Measurements from ENCODE around the gene PSORS1C2. TPM values are rescaled to one million over a fixed set of nuclear protein-coding genes. Genes with fewer than 3 reads are reported as not detected.
"Not testable (repeated sequence)": the region's sequence is repeated elsewhere in the genome, so short reads cannot be mapped to it uniquely, and the experiment has no call there.

Gene PSORS1C2
- total RNA-seq, 1 experiment from 2014 or later: not detected

DNA sequence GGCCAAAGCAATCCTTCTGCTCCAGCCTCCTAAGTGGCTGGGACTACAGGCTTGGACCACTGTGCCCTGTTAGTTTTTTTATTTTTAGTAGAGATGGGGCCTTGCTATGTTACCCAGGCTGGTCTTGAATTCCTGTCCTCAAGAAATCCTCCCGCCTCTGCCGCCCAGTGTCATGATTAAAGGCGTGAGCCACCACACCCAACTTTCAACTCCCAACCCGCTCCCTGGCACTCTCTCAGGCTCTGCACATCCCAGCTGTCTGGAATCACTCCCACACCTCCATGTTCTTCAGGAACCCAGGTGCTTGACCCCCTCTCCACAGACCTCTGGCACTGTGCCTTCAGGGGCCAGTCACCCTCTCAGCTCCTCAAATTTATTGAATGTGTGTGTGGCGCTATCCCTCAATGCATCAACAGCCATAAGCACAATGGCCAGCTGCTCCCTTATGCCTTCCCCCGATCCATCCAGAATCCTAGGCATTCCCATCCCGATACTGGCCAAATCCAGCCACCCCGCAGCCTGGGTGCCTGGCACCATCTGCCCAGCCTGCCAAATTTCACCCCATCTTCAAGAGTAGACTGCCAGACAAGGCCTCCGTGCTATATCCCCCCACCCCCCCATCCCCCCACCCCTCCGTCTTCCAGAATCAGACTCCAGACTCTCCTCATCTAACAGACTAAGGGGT lies 32.3 kb upstream of the PSORS1C2 start:
- Histone ChIP-seq H3K9me3 (ENCODE audit: insufficient read depth, low read depth) (no peaks in the 10 kb centered on the region), H3K36me3 (ENCODE audit: low read depth) (no peaks in the 10 kb centered on the region), H3K9me2 (ENCODE audit: insufficient read depth) (no peaks in the 10 kb centered on the region), H3K79me2 (ENCODE audit: low read depth) (no peaks in the 10 kb centered on the region), H3K27ac (no peak overlapping the region), H2AFZ (no peak overlapping the region), H4K20me1 (ENCODE audit: insufficient read depth) (no peaks in the 10 kb centered on the region), H3F3A (ENCODE audit: insufficient read depth, low read depth) (peaks cover 18% of the 10 kb centered on the region; the same call in 1 of the 2 replicates), H3K4me1 (replicated peaks; ENCODE audit: insufficient read depth) (peaks cover 19% of the 10 kb centered on the region), H3K4me2 (no peak overlapping the region), H3K27me3 (ENCODE audit: insufficient read depth, low read depth) (no peaks in the 10 kb centered on the region), H3K4me3 (no peak overlapping the region)
- intact Hi-C loops (cut with micrococcal nuclease; ENCODE audit: unreplicated experiment): no loop called here
- BruUV-seq (replicated peaks): no TSS peak
- ChIA-PET CTCF (no interaction called here), POLR2A (ENCODE audit: unreplicated experiment) (no interaction called here)
- TF ChIP-seq, protein P1, sequence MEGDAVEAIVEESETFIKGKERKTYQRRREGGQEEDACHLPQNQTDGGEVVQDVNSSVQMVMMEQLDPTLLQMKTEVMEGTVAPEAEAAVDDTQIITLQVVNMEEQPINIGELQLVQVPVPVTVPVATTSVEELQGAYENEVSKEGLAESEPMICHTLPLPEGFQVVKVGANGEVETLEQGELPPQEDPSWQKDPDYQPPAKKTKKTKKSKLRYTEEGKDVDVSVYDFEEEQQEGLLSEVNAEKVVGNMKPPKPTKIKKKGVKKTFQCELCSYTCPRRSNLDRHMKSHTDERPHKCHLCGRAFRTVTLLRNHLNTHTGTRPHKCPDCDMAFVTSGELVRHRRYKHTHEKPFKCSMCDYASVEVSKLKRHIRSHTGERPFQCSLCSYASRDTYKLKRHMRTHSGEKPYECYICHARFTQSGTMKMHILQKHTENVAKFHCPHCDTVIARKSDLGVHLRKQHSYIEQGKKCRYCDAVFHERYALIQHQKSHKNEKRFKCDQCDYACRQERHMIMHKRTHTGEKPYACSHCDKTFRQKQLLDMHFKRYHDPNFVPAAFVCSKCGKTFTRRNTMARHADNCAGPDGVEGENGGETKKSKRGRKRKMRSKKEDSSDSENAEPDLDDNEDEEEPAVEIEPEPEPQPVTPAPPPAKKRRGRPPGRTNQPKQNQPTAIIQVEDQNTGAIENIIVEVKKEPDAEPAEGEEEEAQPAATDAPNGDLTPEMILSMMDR (conservative IDR thresholded peaks at IDR 0.05): no peak
- TF ChIP-seq EZH2 (IDR thresholded peaks at IDR 0.05; ENCODE audit: low read depth): no peak
- DNase-seq: no peak

DNA sequence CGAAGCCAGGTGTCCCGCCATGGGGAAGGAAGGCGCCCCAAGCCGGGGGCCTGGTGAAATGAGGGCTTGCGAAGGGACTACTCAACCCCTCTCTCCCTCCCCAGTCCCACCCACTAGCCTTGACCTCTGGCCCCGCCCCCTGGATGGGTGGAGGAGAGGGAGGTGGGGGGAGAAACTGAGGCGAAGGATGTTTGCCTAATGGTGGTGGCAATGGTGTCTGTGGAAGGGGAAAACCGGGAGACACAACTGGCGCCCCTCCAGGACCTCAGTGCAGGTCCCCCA lies 31.7 kb upstream of the PSORS1C2 start, which contains the start of gene POU5F1:
TSS of gene POU5F1 (minus strand) at position 83 of the 282 bp plus-strand sequence. CDS start at position 21, 62 bp downstream.
- no peaks in the 10 kb centered on the region for H3K27me3 ChIP-seq (ENCODE audit: insufficient read depth, low read depth)
- intact Hi-C loops (cut with micrococcal nuclease; ENCODE audit: unreplicated experiment): no loop called here
- H3K27ac ChIP-seq: no peak within 1 kb of the TSS
- no peaks in the 10 kb centered on the region for H3K36me3 ChIP-seq (ENCODE audit: low read depth)
- peak within 1 kb of the TSS; percentile 24 for H3K4me2 ChIP-seq
- BruUV-seq (replicated peaks): no TSS peak
- no peaks in the 10 kb centered on the region for H3K79me2 ChIP-seq (ENCODE audit: low read depth)
- no peaks in the 10 kb centered on the region for H3K9me3 ChIP-seq (ENCODE audit: insufficient read depth, low read depth)
- ChIA-PET CTCF (no interaction called here), POLR2A (ENCODE audit: unreplicated experiment) (no interaction called here)
- TF ChIP-seq, protein P1 (conservative IDR thresholded peaks at IDR 0.05): no peak
- TF ChIP-seq EZH2 (IDR thresholded peaks at IDR 0.05; ENCODE audit: low read depth): no peak
- no peaks in the 10 kb centered on the region for H3K9me2 ChIP-seq (ENCODE audit: insufficient read depth)
- H3F3A ChIP-seq (ENCODE audit: insufficient read depth, low read depth): peaks cover 18% of the 10 kb centered on the region; the same call in 1 of the 2 replicates
- peaks cover 19% of the 10 kb centered on the region for H3K4me1 ChIP-seq (replicated peaks; ENCODE audit: insufficient read depth)
- no peaks in the 10 kb centered on the region for H4K20me1 ChIP-seq (ENCODE audit: insufficient read depth)
- no peak within 1 kb of the TSS for H3K4me3 ChIP-seq
- H2AFZ ChIP-seq: no peak within 1 kb of the TSS
- DNase-seq: no peak

DNA sequence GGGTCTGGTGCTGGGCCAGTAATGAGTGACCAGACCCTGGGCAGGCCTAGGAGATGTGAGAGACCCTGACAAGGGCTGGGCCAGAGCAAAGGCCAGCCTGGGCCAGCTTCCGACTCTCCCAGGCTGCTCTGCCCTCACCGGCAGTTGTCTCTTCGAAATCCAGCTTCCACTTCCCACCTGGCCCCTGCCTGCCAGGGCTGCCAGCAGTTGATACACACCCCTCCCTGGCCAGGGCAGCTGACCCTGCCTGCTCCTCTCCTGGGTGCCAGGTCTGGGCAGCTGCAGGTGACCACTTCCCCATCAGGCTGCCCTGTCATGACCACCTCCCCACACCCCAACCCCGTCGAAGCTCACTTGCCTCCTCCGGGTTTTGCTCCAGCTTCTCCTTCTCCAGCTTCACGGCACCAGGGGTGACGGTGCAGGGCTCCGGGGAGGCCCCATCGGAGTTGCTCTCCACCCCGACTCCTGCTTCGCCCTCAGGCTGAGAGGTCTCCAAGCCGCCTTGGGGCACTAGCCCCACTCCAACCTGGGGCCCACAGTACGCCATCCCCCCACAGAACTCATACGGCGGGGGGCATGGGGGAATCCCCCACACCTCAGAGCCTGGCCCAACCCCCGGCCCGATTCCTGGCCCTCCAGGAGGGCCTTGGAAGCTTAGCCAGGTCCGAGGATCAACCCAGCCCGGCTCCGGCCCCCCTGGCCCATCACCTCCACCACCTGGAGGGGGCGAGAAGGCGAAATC lies 31.2 kb upstream of the PSORS1C2 start:
- H3K9me3 ChIP-seq (ENCODE audit: insufficient read depth, low read depth); H3K9me2 ChIP-seq (ENCODE audit: insufficient read depth); H3K36me3 ChIP-seq (ENCODE audit: low read depth); H4K20me1 ChIP-seq (ENCODE audit: insufficient read depth); H3K79me2 ChIP-seq (ENCODE audit: low read depth); H3K4me3 ChIP-seq; H3K27me3 ChIP-seq (ENCODE audit: insufficient read depth, low read depth); H2AFZ ChIP-seq; BruUV-seq (replicated peaks); H3K27ac ChIP-seq: not testable (repeated sequence)
- intact Hi-C loops (cut with micrococcal nuclease; ENCODE audit: unreplicated experiment): loop anchor here (1.0 kb wide), 1 partner anchor 12 kb away; the partner anchor contains the start of gene TCF19
- H3F3A ChIP-seq (ENCODE audit: insufficient read depth, low read depth): peaks cover 18% of the 10 kb centered on the region; the same call in 1 of the 2 replicates
- H3K4me2 ChIP-seq: peak overlapping the region; percentile 24
- CTCF ChIA-PET: interaction anchor here (0.6 kb wide), 1 partner anchor 23 kb away, joined by 4 read pairs; no protein-coding TSS in a partner anchor
- POLR2A ChIA-PET (ENCODE audit: unreplicated experiment): interaction anchor here (0.5 to 1.0 kb wide), 3 partner anchors 11 to 555 kb away, joined by 3 to 24 read pairs (median 11); partner anchors contain the start of gene TCF19
- DNase-seq: peak in 1 of 2 experiments; percentile 69
- H3K4me1 ChIP-seq (replicated peaks; ENCODE audit: insufficient read depth): peaks cover 19% of the 10 kb centered on the region

Measured in PC-9 (cell line).